Measurements from ENCODE around the gene KCNJ12. TPM values are rescaled to one million over a fixed set of nuclear protein-coding genes. Genes with fewer than 3 reads are reported as not detected.
"Not testable (repeated sequence)": the region's sequence is repeated elsewhere in the genome, so short reads cannot be mapped to it uniquely, and the experiment has no call there.

KCNJ12 gene
- total and polyA plus RNA-seq, 2 experiments from 2014 or later = 0.61 to 2.4 TPM

GRCh38 chr17:21404106-21404505 is 27.9 kb downstream of the KCNJ12 start:
- H3K36me3 Mint-ChIP-seq (ENCODE audit: low read depth); H4K20me1 ChIP-seq (replicated peaks; ENCODE audit: insufficient read depth); H3K4me3 Mint-ChIP-seq; DNase-seq (ENCODE audit: low spot score); H3K9me3 Mint-ChIP-seq; H3K27ac Mint-ChIP-seq; H3K36me3 ChIP-seq (ENCODE audit: insufficient read depth); H2AFZ ChIP-seq; H3K27ac ChIP-seq (ENCODE audit: low read depth); H3K4me1 ChIP-seq (ENCODE audit: insufficient read depth); H3K27me3 ChIP-seq (ENCODE audit: insufficient read depth); H3K79me2 ChIP-seq (replicated peaks; ENCODE audit: insufficient read depth); H3K9me2 ChIP-seq (ENCODE audit: insufficient read depth); ATAC-seq; H3K4me3 ChIP-seq; H3F3A ChIP-seq (replicated peaks; ENCODE audit: low read depth); H3K4me2 ChIP-seq: not testable (repeated sequence)
- H3K27me3 Mint-ChIP-seq (ENCODE audit: insufficient read depth, low read depth, poor library complexity) = peaks cover 14% of the 10 kb centered on the region
- peaks cover 16% of the 10 kb centered on the region for H3K4me1 Mint-ChIP-seq

GRCh38 chr17:21404539-21404938 is 28.4 kb downstream of the KCNJ12 start:
- TF ChIP-seq CTCF (conservative IDR thresholded peaks at IDR 0.05; ENCODE audit: low read depth in 2 of 2) = peak in 1 of 2 experiments; percentile 30; a peak in 1 of 4 replicates
- H3K4me1 ChIP-seq (ENCODE audit: insufficient read depth); H3K4me3 ChIP-seq; H3K27ac Mint-ChIP-seq; H3K9me3 Mint-ChIP-seq; H3K4me3 Mint-ChIP-seq; H3K36me3 ChIP-seq (ENCODE audit: insufficient read depth); H3K36me3 Mint-ChIP-seq (ENCODE audit: low read depth); H4K20me1 ChIP-seq (replicated peaks; ENCODE audit: insufficient read depth); H3K4me2 ChIP-seq; H2AFZ ChIP-seq; H3K79me2 ChIP-seq (replicated peaks; ENCODE audit: insufficient read depth); ATAC-seq; DNase-seq (ENCODE audit: low spot score); H3K27ac ChIP-seq (ENCODE audit: low read depth); H3K27me3 ChIP-seq (ENCODE audit: insufficient read depth); H3K9me2 ChIP-seq (ENCODE audit: insufficient read depth); H3F3A ChIP-seq (replicated peaks; ENCODE audit: low read depth): not testable (repeated sequence)
- peaks cover 14% of the 10 kb centered on the region for H3K27me3 Mint-ChIP-seq (ENCODE audit: insufficient read depth, low read depth, poor library complexity)
- peaks cover 14% of the 10 kb centered on the region for H3K4me1 Mint-ChIP-seq

- not testable (repeated sequence) for H3F3A ChIP-seq (replicated peaks; ENCODE audit: low read depth); H2AFZ ChIP-seq; H3K36me3 ChIP-seq (ENCODE audit: insufficient read depth); ATAC-seq; H3K79me2 ChIP-seq (replicated peaks; ENCODE audit: insufficient read depth); H4K20me1 ChIP-seq (replicated peaks; ENCODE audit: insufficient read depth); H3K27ac Mint-ChIP-seq; H3K9me3 Mint-ChIP-seq; H3K36me3 Mint-ChIP-seq (ENCODE audit: low read depth); H3K27me3 ChIP-seq (ENCODE audit: insufficient read depth); DNase-seq (ENCODE audit: low spot score); H3K4me1 ChIP-seq (ENCODE audit: insufficient read depth); H3K27ac ChIP-seq (ENCODE audit: low read depth); H3K4me2 ChIP-seq; H3K4me3 Mint-ChIP-seq; H3K4me3 ChIP-seq; H3K9me2 ChIP-seq (ENCODE audit: insufficient read depth)
- peaks cover 14% of the 10 kb centered on the region for H3K27me3 Mint-ChIP-seq (ENCODE audit: insufficient read depth, low read depth, poor library complexity)
- peaks cover 14% of the 10 kb centered on the region for H3K4me1 Mint-ChIP-seq
Observed at GRCh38 chr17:21404956-21405731, 29.0 kb downstream of the KCNJ12 start.

- DNase-seq (ENCODE audit: low spot score); H3K36me3 Mint-ChIP-seq (ENCODE audit: low read depth); H3K4me2 ChIP-seq; ATAC-seq; H4K20me1 ChIP-seq (replicated peaks; ENCODE audit: insufficient read depth); H3K36me3 ChIP-seq (ENCODE audit: insufficient read depth); H3K4me3 ChIP-seq; H3K27me3 ChIP-seq (ENCODE audit: insufficient read depth); H3K4me1 Mint-ChIP-seq; H3K9me2 ChIP-seq (ENCODE audit: insufficient read depth); H3F3A ChIP-seq (replicated peaks; ENCODE audit: low read depth); H3K4me3 Mint-ChIP-seq; H3K79me2 ChIP-seq (replicated peaks; ENCODE audit: insufficient read depth); H3K4me1 ChIP-seq (ENCODE audit: insufficient read depth); H2AFZ ChIP-seq; H3K27ac ChIP-seq (ENCODE audit: low read depth); H3K27ac Mint-ChIP-seq: not testable (repeated sequence)
- Mint-ChIP-seq H3K27me3 (ENCODE audit: insufficient read depth, low read depth, poor library complexity) (peaks cover 12% of the 10 kb centered on the region), H3K9me3 (peaks cover 12% of the 10 kb centered on the region; the same call in 1 of the 3 replicates)
Observed at GRCh38 chr17:21405904-21406400, 29.8 kb downstream of the KCNJ12 start.

- not testable (repeated sequence) for H3K27ac Mint-ChIP-seq; H3K4me3 ChIP-seq; H3F3A ChIP-seq (replicated peaks; ENCODE audit: low read depth); H3K79me2 ChIP-seq (replicated peaks; ENCODE audit: insufficient read depth); H3K36me3 Mint-ChIP-seq (ENCODE audit: low read depth); H3K4me1 ChIP-seq (ENCODE audit: insufficient read depth); H3K9me2 ChIP-seq (ENCODE audit: insufficient read depth); H3K4me2 ChIP-seq; H3K27me3 Mint-ChIP-seq (ENCODE audit: insufficient read depth, low read depth, poor library complexity); H3K27ac ChIP-seq (ENCODE audit: low read depth); H3K27me3 ChIP-seq (ENCODE audit: insufficient read depth); DNase-seq (ENCODE audit: low spot score); ATAC-seq; H3K4me1 Mint-ChIP-seq; H4K20me1 ChIP-seq (replicated peaks; ENCODE audit: insufficient read depth); H3K36me3 ChIP-seq (ENCODE audit: insufficient read depth); H3K4me3 Mint-ChIP-seq; H2AFZ ChIP-seq
- peaks cover 12% of the 10 kb centered on the region; the same call in 1 of the 3 replicates for H3K9me3 Mint-ChIP-seq
Observed at GRCh38 chr17:21406616-21407404, 30.7 kb downstream of the KCNJ12 start.

All from GM23338 (cell line).